SW480 (cell line): ENCODE results near the gene UBE2G2.

Experiments used
- DNase-seq: peaks from one replicate; pipeline ENCODE4 v3.0.0-alpha.2; 2016; ENCODE audit warnings: low spot score

The UBE2G2 gene

DNA sequence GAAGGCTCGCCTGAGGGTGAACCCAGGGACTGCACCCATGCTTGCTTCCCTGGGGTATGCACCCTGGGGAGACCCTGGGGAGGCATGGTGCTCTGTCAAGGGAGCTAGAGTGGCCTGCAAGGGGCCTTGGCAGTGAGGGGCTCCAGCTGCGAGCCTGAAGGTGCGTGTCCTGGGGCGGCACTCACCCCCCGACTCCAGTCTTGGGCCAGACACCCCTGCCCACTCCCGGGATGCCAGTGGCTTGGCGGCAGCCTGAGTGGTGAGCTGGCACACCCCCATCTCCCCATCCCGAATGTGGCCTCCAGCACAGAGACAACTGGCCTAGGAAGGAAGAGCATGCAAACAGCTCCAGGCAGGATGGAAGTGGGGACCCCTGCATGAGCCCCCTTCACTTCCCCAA is 13.6 kb upstream of the UBE2G2 start:
- no peak for DNase-seq

DNA sequence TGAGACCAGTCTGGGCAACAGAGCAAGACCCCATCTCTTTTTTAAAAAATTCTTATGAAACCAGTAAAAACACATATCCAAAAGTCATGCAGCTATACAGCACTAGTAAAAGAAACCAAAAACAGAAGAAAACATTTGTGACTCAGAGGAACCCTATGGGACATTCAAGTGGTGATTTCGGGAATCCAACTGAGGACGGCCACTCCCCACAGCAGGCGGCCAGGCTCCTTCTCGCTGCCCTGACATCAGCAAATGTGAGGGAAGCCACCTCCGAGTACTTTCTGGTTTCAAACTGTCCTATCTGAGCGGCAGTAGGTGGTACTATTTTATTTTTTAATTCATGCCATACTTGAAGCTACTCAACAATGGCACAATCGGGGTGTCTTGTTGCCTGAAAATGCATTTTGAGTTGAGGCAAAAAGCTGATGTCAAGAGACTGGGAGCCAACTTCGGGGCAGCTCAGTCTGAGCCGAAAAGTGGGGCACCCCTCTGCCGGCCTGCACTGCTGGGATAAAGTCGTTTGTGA is 12.9 kb upstream of the UBE2G2 start:
- DNase-seq: no peak

GRCh38 chr21:44813727-44814126 is 12.1 kb upstream of the UBE2G2 start:
- DNase-seq: no peak

GRCh38 chr21:44813149-44813548 is 11.5 kb upstream of the UBE2G2 start:
- DNase-seq: no peak

GRCh38 chr21:44812640-44813039 is 11.0 kb upstream of the UBE2G2 start:
- DNase-seq: no peak

GRCh38 chr21:44810779-44811178 is 9.2 kb upstream of the UBE2G2 start:
- no peak for DNase-seq

DNA sequence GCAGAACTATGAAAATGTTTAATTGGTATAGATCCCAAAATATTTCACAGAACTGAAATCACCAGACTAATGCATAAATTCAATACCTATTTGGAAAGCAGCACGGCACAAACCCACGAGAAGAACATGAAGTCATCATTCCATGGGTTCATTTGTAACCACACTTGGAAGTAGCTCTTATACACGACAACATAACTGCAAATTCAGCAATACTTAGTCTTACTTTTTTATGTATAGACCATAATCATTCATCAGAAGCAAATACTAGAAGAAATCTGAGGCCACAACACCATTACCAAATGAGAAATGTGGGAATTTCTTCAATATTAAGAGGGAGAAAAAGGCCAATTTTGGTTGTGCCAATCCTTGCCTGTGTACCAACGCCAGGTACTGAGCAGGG is 4.2 kb upstream of the UBE2G2 start:
- no peak for DNase-seq

DNA sequence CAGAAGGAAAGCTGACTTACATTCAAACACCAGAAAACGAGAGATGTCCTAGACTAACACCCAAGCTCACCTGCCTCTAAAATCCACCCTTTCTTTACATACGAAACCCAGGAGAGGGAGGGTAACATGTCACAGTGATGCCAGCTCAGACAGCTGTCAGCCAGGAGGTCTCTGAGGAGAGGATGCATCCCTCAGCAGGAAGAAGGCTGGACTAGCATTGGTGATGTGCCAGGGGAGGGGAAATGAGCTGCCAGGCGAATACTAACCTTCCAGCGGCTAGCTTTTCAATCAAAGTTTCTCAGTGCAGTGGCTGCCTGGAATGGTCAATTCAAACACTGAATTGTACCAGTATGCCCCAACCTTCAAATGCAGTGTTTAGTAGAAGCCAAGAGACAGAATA is 3.6 kb upstream of the UBE2G2 start:
- no peak for DNase-seq

- no peak for DNase-seq
Measured at GRCh38 chr21:44804762-44805161, 3.1 kb upstream of the UBE2G2 start.

DNA sequence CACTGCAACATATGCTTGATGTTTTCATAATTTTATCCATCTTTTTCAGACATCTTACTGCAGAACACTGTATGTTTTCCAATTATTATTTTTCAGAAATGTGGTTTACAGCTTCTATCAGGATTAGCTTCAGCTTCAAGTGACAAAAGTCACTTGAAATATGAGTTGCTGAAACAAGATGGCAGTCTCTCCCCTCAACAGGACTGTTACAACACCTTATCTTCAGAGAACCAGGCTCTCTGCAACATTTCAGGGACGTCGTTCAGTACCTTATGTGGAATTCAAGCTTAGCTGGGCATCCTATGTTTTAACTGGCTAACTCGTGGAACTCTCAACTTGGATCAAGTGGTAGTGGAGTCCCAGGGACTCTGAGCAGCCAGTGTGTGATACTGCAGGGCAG is 2.0 kb upstream of the UBE2G2 start:
- DNase-seq: no peak

- DNase-seq: peak; percentile 40
Measured at GRCh38 chr21:44802396-44803153, 955 bp upstream of the UBE2G2 start.

DNA sequence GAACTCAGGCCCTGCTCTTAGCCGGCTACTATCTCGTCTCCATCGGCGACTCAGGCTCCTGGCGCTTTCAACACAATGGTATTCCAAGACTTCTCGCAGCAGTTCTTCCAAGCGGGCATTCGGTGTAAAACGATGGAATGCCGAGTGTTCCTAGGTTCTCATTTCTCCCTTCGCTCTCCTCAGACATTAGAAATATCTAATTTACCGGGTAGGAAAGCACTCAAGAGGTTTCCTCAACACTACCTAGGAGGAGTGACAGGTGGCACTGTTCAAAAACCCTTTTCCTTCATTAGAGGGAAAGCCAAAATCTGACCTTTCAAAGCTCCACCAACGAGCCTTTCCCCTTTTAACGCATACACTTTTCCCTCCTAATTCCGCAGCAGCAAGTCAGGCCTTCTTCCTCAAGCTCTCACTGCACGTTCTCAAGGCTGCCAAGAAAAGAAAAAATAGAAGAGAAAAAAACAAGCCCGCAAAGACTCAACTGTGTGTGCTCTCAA is 601 bp downstream of the UBE2G2 start:
- DNase-seq: peak; percentile 65

GRCh38 chr21:44800103-44800502 is 1.5 kb downstream of the UBE2G2 start:
- peak; percentile 39 for DNase-seq

GRCh38 chr21:44799646-44800045 is 2.0 kb downstream of the UBE2G2 start:
- DNase-seq: no peak

- DNase-seq: no peak
Measured at GRCh38 chr21:44797775-44798174, 3.8 kb downstream of the UBE2G2 start.

GRCh38 chr21:44795342-44795741 is 6.3 kb downstream of the UBE2G2 start:
- no peak for DNase-seq

DNA sequence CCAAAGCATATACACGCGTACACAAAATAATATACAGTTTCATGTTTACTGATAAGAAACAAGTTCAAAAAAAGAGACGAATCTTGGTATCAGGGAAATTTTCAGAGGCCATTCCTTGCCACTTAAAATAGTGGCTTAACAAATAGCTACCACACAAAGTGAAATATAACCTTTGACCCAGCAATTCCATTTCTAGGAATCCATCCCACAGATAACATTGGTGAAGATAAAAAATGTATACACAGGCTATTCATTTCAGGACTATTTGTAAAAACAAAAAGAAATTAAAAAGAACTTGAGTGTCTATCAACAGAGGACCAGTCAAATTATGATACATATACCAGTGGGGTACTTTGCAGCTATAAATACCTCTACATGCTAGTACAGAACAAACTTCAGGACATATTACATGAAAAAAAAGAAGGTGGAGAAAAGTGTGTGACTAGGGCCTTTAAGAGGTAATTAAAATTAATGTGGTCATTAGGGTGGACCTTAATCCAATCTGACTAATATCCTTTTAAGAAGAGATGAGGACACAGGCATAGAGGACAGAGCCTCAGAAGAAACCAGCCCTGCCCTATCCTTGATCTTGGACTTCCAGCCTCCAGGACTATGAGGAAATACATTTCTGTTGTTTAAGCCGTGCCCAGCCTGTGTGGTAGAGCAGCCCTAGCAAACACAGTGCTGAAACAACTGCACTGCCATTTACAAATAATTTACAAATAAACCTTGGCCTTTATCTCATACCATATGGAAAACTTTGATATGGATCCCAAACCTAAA is 7.8 kb downstream of the UBE2G2 start:
- no peak for DNase-seq

- DNase-seq: peak; percentile 62
Measured at GRCh38 chr21:44792702-44793591, 8.7 kb downstream of the UBE2G2 start.

- DNase-seq: no peak
Measured at GRCh38 chr21:44791993-44792392, 9.6 kb downstream of the UBE2G2 start.

DNA sequence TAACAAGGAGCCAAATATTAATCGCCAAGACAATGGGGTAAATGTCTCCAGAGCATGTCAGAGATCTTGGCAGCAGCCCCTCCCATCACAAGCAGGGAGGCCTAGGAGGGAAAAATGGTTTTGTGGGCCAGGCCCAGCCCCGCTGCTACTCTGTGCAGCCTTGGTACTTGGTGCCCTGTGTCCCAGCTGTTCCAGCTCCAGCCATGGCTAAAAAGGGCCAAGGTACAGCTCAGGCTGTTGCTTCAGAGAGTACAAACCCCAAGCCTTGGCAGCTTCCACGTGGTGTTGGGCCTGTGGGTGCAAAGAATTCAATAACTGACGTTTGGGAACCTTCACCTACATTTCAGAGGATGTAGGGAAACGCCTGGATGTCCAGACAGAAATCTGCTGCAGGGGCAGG is 10.4 kb downstream of the UBE2G2 start:
- DNase-seq: no peak

DNA sequence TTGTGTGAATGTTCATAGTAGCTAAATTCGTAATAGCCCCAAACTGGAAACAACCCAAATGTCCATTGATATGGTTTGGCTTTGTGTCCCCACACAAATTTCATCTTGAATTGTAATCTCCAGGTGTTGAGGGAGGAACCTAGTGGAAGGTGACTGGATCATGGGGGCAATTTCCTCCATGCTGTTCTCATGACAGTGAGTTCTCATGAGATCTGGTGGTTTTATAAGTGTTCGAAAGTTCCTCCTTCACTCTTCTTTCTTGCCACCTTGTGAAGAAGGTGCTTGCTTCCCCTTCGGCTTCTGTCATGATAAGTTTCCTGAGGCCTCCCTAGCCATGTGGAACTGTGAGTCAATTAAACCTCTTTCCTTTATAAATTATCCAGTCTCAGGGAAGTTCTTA is 11.3 kb downstream of the UBE2G2 start:
- DNase-seq: no peak

GRCh38 chr21:44789880-44790279 is 11.7 kb downstream of the UBE2G2 start:
- DNase-seq: no peak
